Activated naive CD8-positive, alpha-beta T cell treated with anti-CD3 and anti-CD28 coated beads, Interleukin-2, amount 10 ng/mL, durations not matched to agents 7 days and 5 days (primary cell): ENCODE measurements around the gene ARHGEF28. TPM values are rescaled to one million over a fixed set of nuclear protein-coding genes. Genes with fewer than 3 reads are reported as not detected.

Experiments
- ATAC-seq: fragments of 150-1000 bp; cut with Tn5 transposase; one replicate; pipeline ENCODE4 v1.10.0; 2021; ENCODE audit warnings: low read depth, moderate library complexity
- POLR2A ChIA-PET: fragments of 350-600 bp; sonication (Branson Sonifier 250); formaldehyde crosslinking; loops from one replicate; lab custom pipeline; 2021; ENCODE audit warnings: antibody characterized with exemption; lab: Charles Lee
- DNase-seq: peaks from one replicate; pipeline ENCODE4 v3.0.0; 2021
- H3K27ac Mint-ChIP-seq: one replicate; pipeline ENCODE4 v1.8.0; 2022; ENCODE audit warnings: mild to moderate bottlenecking, mixed read lengths
- H3K27me3 Mint-ChIP-seq: one replicate; pipeline ENCODE4 v1.8.0; 2022; ENCODE audit warnings: mild to moderate bottlenecking, moderate library complexity, mixed read lengths
- H3K36me3 Mint-ChIP-seq: one replicate; pipeline ENCODE4 v1.8.0; 2021; ENCODE audit warnings: mild to moderate bottlenecking, mixed read lengths
- H3K4me1 Mint-ChIP-seq: one replicate; pipeline ENCODE4 v1.8.0; 2021; ENCODE audit warnings: mixed read lengths
- H3K4me3 Mint-ChIP-seq: one replicate; pipeline ENCODE4 v1.8.0; 2022; ENCODE audit warnings: mild to moderate bottlenecking, moderate library complexity, mixed read lengths
- H3K9me3 Mint-ChIP-seq: one replicate; pipeline ENCODE4 v1.8.0; 2021; ENCODE audit warnings: mixed read lengths
- total RNA-seq, 2 experiments: library from RNA; stranded (reverse); gene quantifications; one replicate each; pipeline ENCODE4 v1.2.3, GENCODE V29; 2021

The ARHGEF28 gene
- total RNA-seq, 2 experiments from 2014 or later = 0.14 TPM; not detected in 1

GRCh38 chr5:73729329-73729728 lies 103.3 kb downstream of the ARHGEF28 start:
- H3K27me3 Mint-ChIP-seq = peaks cover 28% of the 10 kb centered on the region
- DNase-seq = no peak
- POLR2A ChIA-PET = no interaction called here
- no peaks in the 10 kb centered on the region for H3K9me3 Mint-ChIP-seq
- H3K36me3 Mint-ChIP-seq = no peaks in the 10 kb centered on the region
- no peak overlapping the region for H3K4me3 Mint-ChIP-seq
- H3K27ac Mint-ChIP-seq = no peak overlapping the region
- H3K4me1 Mint-ChIP-seq = no peaks in the 10 kb centered on the region
- ATAC-seq = no peak

GRCh38 chr5:73732045-73732444 lies 106.0 kb downstream of the ARHGEF28 start:
- no peak for DNase-seq
- no peaks in the 10 kb centered on the region for H3K36me3 Mint-ChIP-seq
- H3K27ac Mint-ChIP-seq = no peak overlapping the region
- no peaks in the 10 kb centered on the region for H3K9me3 Mint-ChIP-seq
- ATAC-seq = no peak
- peaks cover 18% of the 10 kb centered on the region for H3K27me3 Mint-ChIP-seq
- POLR2A ChIA-PET = no interaction called here
- no peaks in the 10 kb centered on the region for H3K4me1 Mint-ChIP-seq
- H3K4me3 Mint-ChIP-seq = no peak overlapping the region

DNA sequence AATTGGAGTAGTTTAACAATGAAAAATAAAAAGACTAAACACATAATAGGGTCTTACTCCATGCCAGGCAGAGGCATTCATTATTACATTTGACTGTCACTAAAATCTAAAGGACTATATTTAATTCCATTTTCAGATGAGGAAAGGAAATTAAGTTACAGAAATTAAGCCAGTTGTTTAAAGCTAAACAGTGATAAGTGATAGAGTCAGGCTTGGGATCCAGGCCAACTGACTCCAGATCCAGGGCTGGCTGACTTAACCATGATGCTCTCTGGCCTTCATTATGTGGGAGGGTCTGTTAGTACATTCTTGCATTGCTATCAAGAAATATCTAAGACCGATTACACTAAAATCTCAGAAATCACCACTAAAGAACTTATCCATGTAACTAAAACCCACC lies 107.2 kb downstream of the ARHGEF28 start:
- no peaks in the 10 kb centered on the region for H3K4me1 Mint-ChIP-seq
- no peak overlapping the region for H3K27ac Mint-ChIP-seq
- DNase-seq = no peak
- POLR2A ChIA-PET = no interaction called here
- H3K4me3 Mint-ChIP-seq = no peak overlapping the region
- no peaks in the 10 kb centered on the region for H3K36me3 Mint-ChIP-seq
- ATAC-seq = no peak
- peaks cover 22% of the 10 kb centered on the region for H3K27me3 Mint-ChIP-seq
- no peaks in the 10 kb centered on the region for H3K9me3 Mint-ChIP-seq

DNA sequence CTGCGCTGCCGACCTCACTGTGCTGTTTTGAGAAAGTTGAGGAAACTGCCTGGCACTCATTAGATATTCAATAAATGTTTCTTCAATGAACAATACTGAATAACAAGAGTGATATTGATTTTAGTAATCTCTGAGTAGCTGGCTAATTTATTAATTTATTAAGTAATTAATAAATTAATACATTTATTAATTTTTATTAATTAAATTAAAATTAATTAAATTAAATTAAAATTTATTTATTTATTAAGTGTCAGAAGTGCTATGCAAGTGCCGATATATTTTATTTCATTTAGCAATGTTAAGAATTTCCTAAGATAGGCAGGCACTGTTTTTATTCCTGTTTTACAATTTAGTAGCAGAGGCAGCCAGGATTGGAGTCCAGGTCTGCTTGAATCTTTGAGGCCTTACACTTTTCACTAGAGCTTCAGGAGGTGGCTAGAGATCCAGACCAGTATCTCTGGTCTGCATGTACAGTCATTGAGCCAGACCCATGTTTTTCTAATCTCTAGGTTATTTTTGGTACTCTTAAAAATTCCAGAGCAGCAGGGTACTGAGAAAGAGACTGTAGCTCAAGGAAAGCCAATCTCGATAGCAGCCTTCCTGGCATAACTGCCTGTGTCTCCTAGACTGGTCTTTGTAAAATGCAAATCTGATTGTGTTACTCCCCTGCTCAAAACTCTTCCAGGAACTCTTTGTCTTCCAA lies 109.2 kb downstream of the ARHGEF28 start:
- H3K27ac Mint-ChIP-seq = no peak overlapping the region
- POLR2A ChIA-PET = no interaction called here
- no peak for ATAC-seq
- H3K4me3 Mint-ChIP-seq = no peak overlapping the region
- no peaks in the 10 kb centered on the region for H3K36me3 Mint-ChIP-seq
- peaks cover 18% of the 10 kb centered on the region for H3K27me3 Mint-ChIP-seq
- H3K4me1 Mint-ChIP-seq = no peaks in the 10 kb centered on the region
- H3K9me3 Mint-ChIP-seq = no peaks in the 10 kb centered on the region
- no peak for DNase-seq

GRCh38 chr5:73739650-73740049 lies 113.7 kb downstream of the ARHGEF28 start:
- no peaks in the 10 kb centered on the region for H3K9me3 Mint-ChIP-seq
- H3K4me1 Mint-ChIP-seq = no peaks in the 10 kb centered on the region
- DNase-seq (no peak), ATAC-seq (no peak)
- H3K4me3 Mint-ChIP-seq = no peak overlapping the region
- H3K36me3 Mint-ChIP-seq = no peaks in the 10 kb centered on the region
- H3K27ac Mint-ChIP-seq = no peak overlapping the region
- POLR2A ChIA-PET = no interaction called here
- H3K27me3 Mint-ChIP-seq = peaks cover 16% of the 10 kb centered on the region

DNA sequence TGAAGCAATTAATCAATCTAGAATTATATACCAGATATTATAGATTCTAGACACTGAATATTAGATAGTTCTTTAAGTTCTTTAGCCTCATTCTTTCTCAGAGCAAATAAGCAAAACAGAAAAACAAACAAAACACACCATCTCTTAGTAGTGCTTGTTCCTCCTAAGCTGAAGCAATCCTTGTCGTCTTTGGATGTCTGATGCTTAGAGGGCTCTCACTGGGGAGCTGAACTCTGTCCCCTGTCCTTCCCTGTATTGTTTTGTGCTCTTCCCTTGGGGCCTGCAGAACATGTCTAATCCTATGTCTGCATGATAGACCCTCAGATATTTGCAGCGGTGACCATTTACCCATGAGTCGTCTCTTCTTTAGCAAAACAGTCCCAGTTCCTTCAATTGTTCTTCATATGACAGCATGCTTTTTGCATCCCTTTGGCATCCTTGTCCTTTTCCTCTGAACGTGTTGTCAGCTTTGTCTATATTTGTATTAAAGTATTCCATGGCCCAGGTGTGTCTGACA lies 114.3 kb downstream of the ARHGEF28 start:
- ATAC-seq = no peak
- no peaks in the 10 kb centered on the region for H3K9me3 Mint-ChIP-seq
- DNase-seq = no peak
- no peaks in the 10 kb centered on the region for H3K36me3 Mint-ChIP-seq
- POLR2A ChIA-PET = no interaction called here
- H3K4me3 Mint-ChIP-seq = no peak overlapping the region
- H3K27ac Mint-ChIP-seq = no peak overlapping the region
- H3K4me1 Mint-ChIP-seq = no peaks in the 10 kb centered on the region
- H3K27me3 Mint-ChIP-seq = peaks cover 21% of the 10 kb centered on the region

DNA sequence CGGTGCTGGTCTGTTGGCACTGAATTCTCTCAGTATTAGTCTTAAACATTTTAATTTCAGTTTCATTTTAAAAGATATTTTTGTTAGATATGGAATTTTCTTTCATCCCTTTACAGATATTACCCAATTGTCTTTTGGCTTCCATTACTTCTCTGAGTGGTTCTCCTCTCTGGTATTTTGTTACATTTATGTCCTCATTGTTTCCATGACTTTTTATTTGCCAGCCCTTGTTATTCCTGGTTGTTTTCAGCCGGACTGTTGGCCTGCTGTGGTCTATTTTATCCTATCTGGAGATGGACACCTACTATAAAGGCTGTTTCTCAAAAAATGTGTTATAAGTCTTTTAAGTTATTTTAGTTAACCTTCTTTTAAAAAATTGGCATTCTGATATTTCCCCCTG lies 117.2 kb downstream of the ARHGEF28 start:
- H3K27me3 Mint-ChIP-seq = peaks cover 25% of the 10 kb centered on the region
- H3K4me1 Mint-ChIP-seq = no peaks in the 10 kb centered on the region
- H3K4me3 Mint-ChIP-seq = no peak overlapping the region
- POLR2A ChIA-PET = no interaction called here
- DNase-seq (no peak), ATAC-seq (no peak)
- H3K27ac Mint-ChIP-seq = no peak overlapping the region
- H3K9me3 Mint-ChIP-seq = no peaks in the 10 kb centered on the region
- no peaks in the 10 kb centered on the region for H3K36me3 Mint-ChIP-seq

- Mint-ChIP-seq H3K27ac (no peak overlapping the region), H3K27me3 (peaks cover 34% of the 10 kb centered on the region), H3K4me3 (no peak overlapping the region), H3K9me3 (no peaks in the 10 kb centered on the region), H3K36me3 (no peaks in the 10 kb centered on the region), H3K4me1 (no peaks in the 10 kb centered on the region)
- DNase-seq = no peak
- ATAC-seq = no peak
- POLR2A ChIA-PET = no interaction called here
Observed at GRCh38 chr5:73745836-73746235, 119.8 kb downstream of the ARHGEF28 start.

DNA sequence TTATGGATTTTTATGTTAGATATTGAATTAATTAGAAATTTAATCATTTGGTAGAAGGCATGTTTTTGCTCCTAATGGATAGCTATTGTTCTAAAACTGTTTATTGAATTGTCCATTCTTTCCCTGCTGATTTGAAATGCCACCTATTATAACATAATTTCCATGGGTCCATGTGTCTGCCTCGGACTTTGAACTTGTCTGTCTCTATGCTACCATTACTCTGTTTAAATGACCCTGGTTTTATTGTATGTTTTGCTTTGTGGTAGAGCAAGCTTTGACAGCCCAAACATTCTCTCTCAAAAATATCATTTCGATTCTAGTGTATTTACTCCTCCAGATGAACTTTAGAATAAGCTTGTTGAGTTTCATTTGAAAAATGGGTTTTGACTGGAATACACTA lies 120.6 kb downstream of the ARHGEF28 start:
- H3K27me3 Mint-ChIP-seq = peaks cover 36% of the 10 kb centered on the region
- no peak overlapping the region for H3K27ac Mint-ChIP-seq
- H3K9me3 Mint-ChIP-seq = no peaks in the 10 kb centered on the region
- POLR2A ChIA-PET = no interaction called here
- no peaks in the 10 kb centered on the region for H3K36me3 Mint-ChIP-seq
- no peak overlapping the region for H3K4me3 Mint-ChIP-seq
- DNase-seq = no peak
- ATAC-seq = no peak
- peaks cover 2% of the 10 kb centered on the region for H3K4me1 Mint-ChIP-seq

DNA sequence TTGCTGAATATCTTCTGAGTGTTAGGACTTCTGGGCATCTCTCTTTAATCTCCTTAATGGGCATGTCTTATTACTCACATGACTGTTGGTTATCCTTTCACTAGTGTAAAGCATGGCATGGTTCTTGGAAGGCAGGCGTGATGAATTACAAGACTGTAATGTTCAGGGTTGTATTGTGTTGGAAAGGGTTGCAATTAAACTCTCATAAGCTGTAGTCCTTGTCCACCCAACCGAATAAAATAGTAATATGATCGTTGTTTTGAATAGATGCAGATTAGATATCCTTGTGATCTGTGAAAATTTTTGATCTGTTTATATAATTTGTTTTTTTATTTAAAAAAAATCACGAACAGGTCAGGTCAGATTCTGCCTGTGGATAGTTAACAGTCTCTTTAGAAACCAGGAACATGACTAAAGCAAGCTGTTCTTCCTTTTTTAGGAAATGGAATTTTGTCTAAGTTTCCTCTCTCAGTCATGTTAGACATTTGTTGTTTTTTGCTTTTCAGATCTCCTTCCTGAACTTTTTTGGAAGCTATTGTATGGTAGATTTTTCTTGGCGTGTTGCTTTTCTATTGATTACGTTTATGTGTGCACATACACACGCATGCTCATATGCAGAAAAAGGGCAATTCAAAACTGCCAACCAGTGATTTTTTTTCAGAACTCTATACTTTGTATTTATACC lies 121.8 kb downstream of the ARHGEF28 start:
- DNase-seq = no peak
- Mint-ChIP-seq H3K27ac (no peak overlapping the region), H3K36me3 (no peaks in the 10 kb centered on the region), H3K27me3 (peaks cover 46% of the 10 kb centered on the region), H3K4me1 (peaks cover 4% of the 10 kb centered on the region), H3K4me3 (no peak overlapping the region), H3K9me3 (no peaks in the 10 kb centered on the region)
- POLR2A ChIA-PET = no interaction called here
- no peak for ATAC-seq

DNA sequence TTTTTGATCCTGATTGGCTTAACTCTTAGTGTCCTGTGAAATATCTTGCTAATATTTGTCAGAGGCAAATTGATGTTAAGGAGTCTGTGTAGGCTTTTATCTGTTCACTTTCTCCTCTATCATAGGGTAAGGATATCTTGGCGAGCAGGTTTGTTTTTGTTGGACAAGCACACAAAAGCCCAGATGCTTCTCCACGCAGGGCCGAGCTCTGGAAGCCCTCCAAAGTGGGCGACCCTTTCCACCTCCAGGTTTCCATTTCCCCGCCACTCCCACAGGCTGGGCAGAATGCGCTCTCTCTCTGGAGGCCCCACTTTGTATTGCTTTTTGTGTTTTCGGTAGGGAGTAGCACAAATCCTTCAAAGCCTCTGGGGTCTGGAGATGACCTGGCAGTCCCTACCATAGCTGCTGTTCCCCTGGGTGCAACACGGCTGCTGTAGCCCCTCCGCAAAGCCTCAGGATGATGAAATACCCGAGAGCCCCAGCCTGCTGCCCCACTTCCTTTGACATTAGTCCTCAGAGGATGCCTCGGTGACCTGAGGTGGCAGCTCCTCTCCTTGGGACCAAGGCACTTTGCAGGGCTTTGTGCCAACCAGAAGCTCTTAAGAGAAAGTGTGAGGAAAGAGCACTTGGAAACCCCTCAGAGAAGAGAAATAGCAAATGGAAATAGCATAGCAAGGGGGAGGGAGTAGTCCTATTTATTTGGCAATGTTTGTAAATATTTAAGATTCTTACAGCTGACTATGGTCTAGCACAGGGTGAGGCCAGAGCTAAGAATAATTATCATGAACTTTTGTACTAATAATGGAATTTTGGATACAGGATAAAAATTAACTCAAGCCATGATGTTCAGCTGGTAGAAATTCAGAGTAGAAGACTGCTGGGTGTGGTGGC lies 122.8 kb downstream of the ARHGEF28 start:
- H3K27me3 Mint-ChIP-seq = peaks cover 47% of the 10 kb centered on the region
- DNase-seq (no peak), ATAC-seq (no peak)
- H3K36me3 Mint-ChIP-seq = no peaks in the 10 kb centered on the region
- H3K4me1 Mint-ChIP-seq = peaks cover 4% of the 10 kb centered on the region
- H3K9me3 Mint-ChIP-seq = no peaks in the 10 kb centered on the region
- no peak overlapping the region for H3K27ac Mint-ChIP-seq
- no peak overlapping the region for H3K4me3 Mint-ChIP-seq
- POLR2A ChIA-PET = no interaction called here

DNA sequence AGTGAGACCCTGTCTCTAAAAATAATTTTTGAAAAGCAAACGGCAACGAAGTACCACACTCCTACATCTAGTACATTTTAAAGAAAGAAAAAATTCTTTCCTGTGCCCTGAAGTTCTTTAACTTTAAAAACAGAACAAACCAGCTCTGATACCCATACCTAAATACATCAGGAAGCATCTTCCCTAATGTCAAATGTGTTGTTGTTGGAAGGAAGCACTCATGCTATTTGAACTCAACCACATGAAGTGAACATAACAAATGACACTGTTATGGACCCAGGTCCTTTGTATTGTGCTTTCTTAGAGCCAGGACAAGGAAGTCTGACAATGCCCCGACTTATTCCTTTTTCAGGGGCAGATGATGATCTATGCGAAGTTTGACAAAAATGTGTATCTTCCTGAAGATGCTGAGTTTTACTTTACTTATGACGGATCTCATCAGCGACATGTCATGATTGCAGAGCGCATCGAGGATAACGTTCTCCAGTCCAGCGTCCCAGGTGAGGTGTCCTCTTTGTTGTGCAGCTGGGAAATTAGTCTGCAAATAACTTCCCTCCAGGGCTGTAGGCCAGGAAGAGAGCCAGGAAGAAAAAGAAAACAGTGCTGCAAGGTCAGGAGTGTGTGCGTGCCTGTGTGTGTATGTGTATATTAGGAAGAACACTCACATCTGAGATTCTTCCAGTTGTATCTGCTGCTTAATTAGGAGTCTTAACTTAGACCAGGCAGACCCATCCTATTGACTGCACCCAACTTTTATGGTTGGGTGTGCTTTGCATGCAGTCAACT lies 123.7 kb downstream of the ARHGEF28 start:
- no peaks in the 10 kb centered on the region for H3K36me3 Mint-ChIP-seq
- H3K9me3 Mint-ChIP-seq = no peaks in the 10 kb centered on the region
- POLR2A ChIA-PET = no interaction called here
- H3K27ac Mint-ChIP-seq = no peak overlapping the region
- H3K27me3 Mint-ChIP-seq = peaks cover 46% of the 10 kb centered on the region
- DNase-seq = no peak
- no peak for ATAC-seq
- H3K4me1 Mint-ChIP-seq = peaks cover 4% of the 10 kb centered on the region
- H3K4me3 Mint-ChIP-seq = no peak overlapping the region
